Activated naive CD4-positive, alpha-beta T cell (primary cell): Measurements from ENCODE around the gene GGCT.

Source experiments
- DNase-seq, 4 experiments: peaks; one replicate each; lab custom pipeline; 2025; lab: John Stamatoyannopoulos, UW

GGCT gene

GRCh38 chr7:30462179-30462578, 42.5 kb downstream of the GGCT start:
- DNase-seq: no peak

- no peak for DNase-seq
Measured at GRCh38 chr7:30460246-30460633, 44.4 kb downstream of the GGCT start.

DNA sequence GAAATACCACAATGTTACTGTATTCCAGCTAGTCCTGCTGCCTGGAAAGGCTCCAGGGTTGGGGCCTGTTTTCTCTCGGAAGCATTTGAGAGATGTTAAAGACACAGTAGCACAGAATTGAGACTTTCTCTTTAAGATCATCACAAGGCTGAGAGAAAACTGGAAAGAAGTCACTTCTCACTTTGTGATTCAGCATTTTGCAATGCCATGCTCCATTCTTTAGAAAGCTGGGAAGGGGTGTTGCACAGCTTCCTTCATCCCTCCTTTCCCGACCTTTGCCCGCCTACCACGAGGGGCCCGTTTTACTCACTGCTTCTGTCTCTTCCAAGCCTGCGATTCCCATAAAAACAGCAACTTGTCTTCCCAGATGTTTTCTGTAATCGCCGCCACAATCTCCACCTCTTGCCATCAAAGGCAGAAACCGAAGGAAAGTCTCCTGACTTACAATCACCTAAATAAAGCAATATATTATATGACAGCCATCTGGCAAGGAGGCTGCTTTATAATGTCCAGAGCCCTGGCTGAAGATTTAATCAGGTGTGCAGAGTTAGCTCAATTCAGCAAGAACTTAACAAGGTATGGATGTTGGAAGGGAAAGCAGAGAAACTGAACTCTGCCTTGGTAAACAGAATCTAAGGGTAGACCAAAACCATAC, 44.9 kb downstream of the GGCT start:
- DNase-seq: no peak

GRCh38 chr7:30458311-30458710, 46.3 kb downstream of the GGCT start:
- no peak for DNase-seq

DNA sequence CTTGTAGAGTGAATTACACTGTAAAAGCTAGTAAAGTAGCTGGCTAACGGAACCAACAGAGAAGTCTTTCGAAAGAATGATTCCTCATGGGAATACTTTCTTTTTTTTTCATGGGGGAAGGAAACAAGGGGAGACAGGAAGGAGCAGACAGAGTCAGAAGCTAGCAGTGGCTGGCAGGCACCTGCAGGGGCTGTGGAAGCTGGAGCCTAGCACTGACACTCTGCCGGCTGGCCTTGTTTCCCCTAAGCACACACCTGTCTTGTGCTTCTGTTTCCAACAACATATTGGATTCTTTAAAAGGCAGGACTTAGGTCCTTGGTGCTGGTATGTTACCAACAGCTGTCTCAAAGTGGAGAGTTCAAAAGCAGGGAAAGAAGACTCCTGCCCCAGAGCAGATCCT, 50.7 kb downstream of the GGCT start:
- no peak for DNase-seq

DNA sequence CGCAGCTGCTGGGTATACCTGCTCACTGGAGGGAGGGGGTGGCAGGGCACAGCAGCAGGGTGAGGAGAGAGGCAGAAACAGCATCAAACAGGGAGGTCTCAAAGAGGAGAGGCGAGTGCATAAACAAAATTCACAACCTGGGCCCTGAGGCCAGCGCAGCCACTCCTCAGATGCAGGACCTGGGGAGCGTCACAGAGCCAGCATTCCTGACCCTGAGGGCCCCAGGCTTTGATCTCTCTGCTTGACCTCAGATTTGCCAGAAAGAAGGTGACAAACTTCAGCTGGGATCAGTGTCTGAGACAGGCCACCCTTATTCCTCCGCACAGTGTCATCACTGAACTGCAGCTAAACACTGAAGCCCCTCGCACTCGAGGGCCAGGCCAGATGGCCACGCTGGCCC, 51.6 kb downstream of the GGCT start:
- no peak for DNase-seq

DNA sequence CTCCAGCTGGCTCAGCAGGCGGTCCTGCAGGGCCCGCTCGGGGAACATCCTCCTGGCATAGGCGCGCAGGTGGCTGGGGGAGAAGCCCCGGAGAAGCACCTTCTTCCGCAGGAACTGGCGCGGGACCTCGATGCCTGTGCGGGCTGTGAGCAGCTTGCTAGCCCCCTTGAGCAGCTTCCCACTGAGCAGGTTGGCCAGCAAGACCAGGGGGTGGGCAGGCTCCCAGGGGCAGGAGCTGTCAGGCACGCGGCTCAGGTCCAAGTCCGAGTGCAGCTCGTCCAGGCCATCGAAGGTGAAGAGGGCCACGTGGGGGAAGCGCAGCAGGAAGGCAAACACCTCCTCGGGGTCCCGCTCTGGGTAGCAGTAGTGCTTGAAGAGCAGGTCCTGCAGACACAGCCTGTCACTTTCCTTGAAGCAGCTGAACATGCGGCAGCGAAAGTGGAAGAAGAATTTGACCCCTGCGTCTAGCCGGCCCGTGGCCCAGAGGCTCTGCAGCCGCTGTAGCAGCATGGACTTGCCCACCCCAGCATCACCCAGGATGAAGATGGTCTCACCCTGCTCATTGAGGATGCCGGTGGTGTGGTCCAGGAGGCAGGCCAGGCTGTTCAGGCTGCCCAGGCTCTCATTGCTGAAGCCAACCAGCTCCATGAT, 52.2 kb downstream of the GGCT start:
- DNase-seq: no peak

DNA sequence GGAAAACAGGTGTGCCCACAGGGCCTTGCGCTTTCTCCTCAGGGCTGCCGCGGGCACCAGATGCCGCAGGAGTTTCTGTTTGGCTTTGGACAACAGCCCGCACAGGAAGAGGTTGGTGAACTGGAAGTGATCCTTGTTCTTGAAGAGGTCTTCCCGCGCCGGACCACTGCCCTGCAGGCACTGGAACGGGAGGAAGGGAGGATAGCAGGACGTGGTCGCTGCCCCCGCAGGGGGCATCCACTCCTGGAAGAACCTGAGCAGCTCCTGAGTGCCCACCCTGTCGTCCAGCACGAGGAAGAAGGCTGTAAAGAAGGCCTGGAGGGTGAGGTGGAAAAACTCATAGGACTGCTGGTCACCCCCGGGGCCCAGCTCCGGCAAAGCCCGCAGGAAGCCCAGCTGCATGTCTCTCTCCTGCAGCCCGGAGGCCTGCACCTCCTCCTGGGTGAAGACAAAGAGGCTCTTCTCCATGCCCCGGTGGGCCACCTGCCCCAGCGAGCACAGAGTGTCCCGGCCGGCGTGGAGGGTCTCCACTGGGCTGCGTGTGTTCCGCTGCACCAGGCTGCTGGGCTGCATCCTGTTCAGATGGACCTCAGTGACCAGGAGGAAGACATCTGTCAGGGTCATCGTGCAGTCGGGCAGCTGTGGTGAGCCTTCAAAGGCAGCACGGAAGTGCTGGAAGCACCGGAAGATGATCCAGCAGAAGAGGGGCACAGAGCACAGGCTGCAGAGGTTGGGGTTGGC, 52.9 kb downstream of the GGCT start:
- DNase-seq: no peak

DNA sequence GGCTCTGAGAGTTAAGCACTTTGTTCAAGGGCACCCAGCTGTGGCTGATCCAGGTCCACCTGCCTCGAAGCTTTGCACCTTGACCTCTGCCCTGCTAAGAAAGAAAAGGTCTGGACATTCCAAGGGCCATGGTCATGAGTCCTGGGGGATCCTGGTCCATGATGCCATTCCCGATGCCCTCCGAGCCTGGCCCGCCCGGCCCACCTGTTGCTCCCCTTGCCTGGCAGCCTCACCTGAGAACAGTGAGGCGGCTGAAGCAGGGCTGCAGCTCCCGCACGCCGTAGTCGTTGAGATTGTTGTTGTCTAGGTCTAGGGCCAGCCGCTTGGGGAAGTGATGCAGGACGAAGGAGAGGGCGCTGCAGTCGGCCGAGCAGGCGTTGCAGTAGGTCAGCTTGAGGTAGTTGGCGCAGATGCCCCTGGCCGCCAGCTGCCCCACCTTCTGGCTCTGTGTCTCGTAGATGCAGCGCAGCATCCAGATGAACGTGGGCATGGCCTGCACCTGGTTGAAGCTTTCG, 53.6 kb downstream of the GGCT start:
- DNase-seq: no peak

DNA sequence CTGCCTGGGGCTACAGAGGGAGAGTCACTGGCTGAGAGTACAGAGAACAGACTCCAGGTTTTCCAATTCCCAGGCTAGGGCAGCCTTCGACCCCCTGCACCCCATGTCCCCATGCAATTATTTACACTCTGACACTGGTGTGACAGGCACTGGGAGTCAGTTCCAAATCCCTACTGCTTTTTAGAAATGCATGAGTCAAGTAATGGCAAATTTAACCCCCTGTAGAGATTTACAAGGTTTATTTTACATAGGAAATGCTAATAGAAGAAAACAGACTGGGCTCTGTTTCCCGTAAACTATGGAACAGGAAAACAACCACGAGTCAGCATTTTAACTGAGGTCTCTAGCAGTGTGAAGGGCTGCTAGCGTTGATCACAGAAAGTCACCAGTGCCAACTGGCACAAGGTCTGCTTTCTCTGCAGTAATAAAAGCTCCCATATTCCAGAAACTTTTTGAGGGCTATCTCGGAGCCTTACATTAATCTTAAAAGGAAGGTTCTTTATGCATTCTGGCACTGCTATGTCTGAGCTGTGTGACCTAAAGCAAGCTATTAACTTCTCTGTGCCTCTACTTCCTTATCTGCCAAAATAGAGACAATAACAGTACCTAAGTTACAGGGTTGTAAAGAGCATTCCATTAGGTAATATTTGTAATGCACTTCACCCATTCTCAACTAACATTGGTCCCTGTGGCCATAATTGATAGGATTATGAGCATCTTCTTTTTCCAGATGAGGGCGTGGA, 54.2 kb downstream of the GGCT start:
- no peak for DNase-seq

DNA sequence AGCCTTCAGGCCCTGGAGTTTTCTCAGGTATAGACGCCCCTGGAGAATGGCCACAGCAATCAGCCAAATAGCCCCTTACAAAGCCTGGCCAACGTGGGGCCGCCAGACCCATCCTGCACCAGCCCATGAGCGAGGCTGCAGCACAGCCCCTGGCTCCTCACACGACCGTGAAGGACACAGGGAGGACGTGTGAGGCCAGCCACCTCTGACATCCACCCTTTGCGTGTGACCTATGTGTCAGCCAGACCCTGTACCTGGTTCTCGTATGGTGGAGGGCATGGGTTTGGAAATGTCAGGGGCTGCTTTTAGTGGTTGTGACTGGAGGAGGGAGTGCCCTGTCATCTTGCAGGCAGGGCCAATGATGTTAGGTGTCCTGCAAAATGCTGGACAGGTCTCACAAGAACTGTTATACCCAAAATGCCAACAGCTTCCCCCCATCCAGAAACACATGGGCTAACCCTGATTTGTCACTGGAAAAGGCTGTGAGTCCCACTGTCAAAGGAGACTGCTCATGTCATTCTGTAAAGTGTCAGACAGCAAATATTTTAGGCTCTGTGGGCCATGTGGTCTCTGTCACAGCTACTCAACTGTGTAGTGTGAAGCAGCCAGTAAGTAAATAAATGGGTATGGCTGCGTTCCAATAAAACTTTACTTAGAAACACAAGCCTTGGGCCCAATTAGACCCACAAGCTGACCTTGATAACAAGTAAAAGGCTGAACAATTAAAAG, 56.0 kb downstream of the GGCT start:
- DNase-seq: no peak

DNA sequence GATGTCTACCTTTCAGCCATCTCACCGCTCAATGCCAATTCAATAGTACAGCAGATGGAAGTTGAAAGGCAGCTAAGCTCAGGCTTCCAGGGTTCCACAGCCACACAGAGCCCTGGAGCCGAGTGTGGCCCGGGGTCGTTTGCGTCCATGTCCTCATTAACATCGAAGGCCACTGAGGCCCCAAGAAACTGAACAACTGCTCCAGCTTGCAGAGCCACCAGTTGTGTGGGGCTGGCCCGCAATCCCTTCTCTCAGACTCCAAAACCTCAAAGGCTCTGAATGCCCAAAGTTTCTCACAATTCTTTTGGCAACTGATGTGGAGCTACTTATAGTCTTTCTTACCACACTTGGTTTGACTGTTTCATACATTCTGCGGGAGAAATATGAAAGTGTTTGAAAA, 57.2 kb downstream of the GGCT start:
- no peak for DNase-seq
